MCF 10A (cell line): ENCODE measurements around the gene VPS36. TPM values are rescaled to one million over a fixed set of nuclear protein-coding genes. Genes with fewer than 3 reads are reported as not detected.

Source experiments
- BruUV-seq: library from RNA; stranded (reverse); fragments of 400-500 nt; replicated peaks from 2 replicates; lab custom pipeline; 2021; lab: Mats Ljungman, UMichigan
- CTCF ChIA-PET: fragments of 300-600 bp; sonication (Branson Sonifier 250); formaldehyde crosslinking; extraction: SDS; loops from one replicate; lab custom pipeline; 2021; ENCODE audit warnings: antibody characterized with exemption, inconsistent platforms; lab: Yijun Ruan, JAX
- POLR2A ChIA-PET: fragments of 300-600, 350-650 bp; sonication (Branson Sonifier 250); formaldehyde crosslinking; extraction: SDS; loops from one replicate; lab custom pipeline; 2020; ENCODE audit warnings: antibody characterized with exemption, inconsistent platforms; lab: Yijun Ruan, JAX
- DNase-seq: peaks from one replicate; pipeline ENCODE4 v3.0.0-alpha.2; 2018; ENCODE audit not compliant: unreplicated experiment
- H3K27ac Mint-ChIP-seq: one replicate; pipeline ENCODE4 v1.8.0; 2022; ENCODE audit warnings: mild to moderate bottlenecking, low read depth, mixed read lengths; ENCODE audit not compliant: unreplicated experiment
- H3K27me3 Mint-ChIP-seq: one replicate; pipeline ENCODE4 v1.8.0; 2022; ENCODE audit warnings: mixed read lengths; ENCODE audit not compliant: insufficient read depth, unreplicated experiment
- H3K36me3 Mint-ChIP-seq: one replicate; pipeline ENCODE4 v1.8.0; 2022; ENCODE audit warnings: mild to moderate bottlenecking, moderate library complexity, mixed read lengths; ENCODE audit not compliant: insufficient read depth, unreplicated experiment
- H3K4me1 Mint-ChIP-seq: one replicate; pipeline ENCODE4 v1.8.0; 2022; ENCODE audit warnings: mixed read lengths; ENCODE audit not compliant: insufficient read depth, unreplicated experiment
- H3K4me3 Mint-ChIP-seq: one replicate; pipeline ENCODE4 v1.8.0; 2022; ENCODE audit warnings: mild to moderate bottlenecking, moderate library complexity, mixed read lengths; ENCODE audit not compliant: unreplicated experiment
- H3K9me3 Mint-ChIP-seq: one replicate; pipeline ENCODE4 v1.8.0; 2022; ENCODE audit warnings: mixed read lengths; ENCODE audit not compliant: unreplicated experiment
- intact Hi-C: fragments of 100-400 bp; cut with micrococcal nuclease; formaldehyde crosslinking; loops from 2 replicates; pipeline ENCODE4 v1.14.1; 2022
- total RNA-seq: library from RNA; stranded (reverse); gene quantifications from 2 replicates; pipeline ENCODE4 v1.2.3, GENCODE V29; 2022
- TF ChIP-seq, protein P1 (sequence below): fragments of 200-600 bp; IDR thresholded peaks from one replicate; pipeline ENCODE4 v1.8.0; 2022; ENCODE audit warnings: antibody characterized with exemption, mild to moderate bottlenecking; ENCODE audit not compliant: unreplicated experiment

VPS36 gene
- total RNA-seq, 1 experiment from 2014 or later, result 43.4 TPM

DNA sequence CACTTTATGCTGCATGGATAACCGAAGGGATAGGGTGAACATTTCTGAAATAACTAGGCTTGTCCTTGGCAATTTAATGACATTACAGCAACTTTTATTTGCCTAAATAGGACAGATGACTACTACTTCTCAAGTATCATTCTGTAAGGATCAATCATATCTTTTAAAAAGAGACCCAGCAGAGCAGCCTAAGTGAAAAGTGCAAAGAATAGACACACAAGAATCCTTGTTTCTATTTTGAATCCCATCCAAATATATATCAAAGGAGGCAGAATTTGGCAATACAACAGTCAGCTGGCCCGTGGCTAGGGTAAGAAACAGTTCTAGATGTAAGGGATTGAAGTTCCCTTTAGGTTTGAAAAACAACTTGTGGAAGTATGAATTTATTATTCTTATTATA is 51.4 kb downstream of the VPS36 start:
- intact Hi-C loops, result no loop called here
- no TSS peak for BruUV-seq
- Mint-ChIP-seq H3K4me3 (no peak overlapping the region), H3K27ac (no peak overlapping the region), H3K36me3 (peaks cover 31% of the 10 kb centered on the region), H3K27me3 (no peaks in the 10 kb centered on the region), H3K4me1 (peaks cover 14% of the 10 kb centered on the region), H3K9me3 (no peaks in the 10 kb centered on the region)
- CTCF ChIA-PET, result interaction anchor here (2.1 kb wide), 1 partner anchor 51 kb away, joined by 6 read pairs; the partner anchor contains the start of gene VPS36
- DNase-seq, result no peak
- POLR2A ChIA-PET, result no interaction called here
- TF ChIP-seq, protein P1, sequence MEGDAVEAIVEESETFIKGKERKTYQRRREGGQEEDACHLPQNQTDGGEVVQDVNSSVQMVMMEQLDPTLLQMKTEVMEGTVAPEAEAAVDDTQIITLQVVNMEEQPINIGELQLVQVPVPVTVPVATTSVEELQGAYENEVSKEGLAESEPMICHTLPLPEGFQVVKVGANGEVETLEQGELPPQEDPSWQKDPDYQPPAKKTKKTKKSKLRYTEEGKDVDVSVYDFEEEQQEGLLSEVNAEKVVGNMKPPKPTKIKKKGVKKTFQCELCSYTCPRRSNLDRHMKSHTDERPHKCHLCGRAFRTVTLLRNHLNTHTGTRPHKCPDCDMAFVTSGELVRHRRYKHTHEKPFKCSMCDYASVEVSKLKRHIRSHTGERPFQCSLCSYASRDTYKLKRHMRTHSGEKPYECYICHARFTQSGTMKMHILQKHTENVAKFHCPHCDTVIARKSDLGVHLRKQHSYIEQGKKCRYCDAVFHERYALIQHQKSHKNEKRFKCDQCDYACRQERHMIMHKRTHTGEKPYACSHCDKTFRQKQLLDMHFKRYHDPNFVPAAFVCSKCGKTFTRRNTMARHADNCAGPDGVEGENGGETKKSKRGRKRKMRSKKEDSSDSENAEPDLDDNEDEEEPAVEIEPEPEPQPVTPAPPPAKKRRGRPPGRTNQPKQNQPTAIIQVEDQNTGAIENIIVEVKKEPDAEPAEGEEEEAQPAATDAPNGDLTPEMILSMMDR, result no peak

DNA sequence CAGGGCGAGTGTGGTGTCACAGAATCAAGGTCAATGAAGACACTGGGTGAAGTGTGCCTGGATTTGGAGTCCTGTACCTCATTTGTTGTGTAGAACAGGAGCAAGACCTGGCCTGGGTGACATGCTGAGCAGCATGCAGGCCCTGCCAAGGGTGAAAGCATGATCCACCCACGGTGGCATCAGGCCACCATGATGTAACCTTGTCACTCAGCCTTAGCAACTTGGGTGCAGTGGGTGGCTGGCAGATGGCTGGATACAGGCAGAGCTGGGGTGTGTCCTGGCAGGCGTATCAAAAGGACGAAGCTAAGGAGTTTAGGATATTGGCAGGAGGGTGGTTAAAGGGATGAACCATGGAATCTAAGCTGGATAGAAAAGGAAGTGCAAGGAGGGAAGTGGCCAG is 54.7 kb downstream of the VPS36 start:
- Mint-ChIP-seq H3K9me3 (no peaks in the 10 kb centered on the region), H3K36me3 (peaks cover 31% of the 10 kb centered on the region), H3K4me3 (no peak overlapping the region), H3K27ac (no peak overlapping the region), H3K27me3 (no peaks in the 10 kb centered on the region), H3K4me1 (peaks cover 10% of the 10 kb centered on the region)
- ChIA-PET CTCF (no interaction called here), POLR2A (no interaction called here)
- no peak for DNase-seq
- BruUV-seq, result no TSS peak
- intact Hi-C loops, result no loop called here
- TF ChIP-seq, protein P1, result no peak

DNA sequence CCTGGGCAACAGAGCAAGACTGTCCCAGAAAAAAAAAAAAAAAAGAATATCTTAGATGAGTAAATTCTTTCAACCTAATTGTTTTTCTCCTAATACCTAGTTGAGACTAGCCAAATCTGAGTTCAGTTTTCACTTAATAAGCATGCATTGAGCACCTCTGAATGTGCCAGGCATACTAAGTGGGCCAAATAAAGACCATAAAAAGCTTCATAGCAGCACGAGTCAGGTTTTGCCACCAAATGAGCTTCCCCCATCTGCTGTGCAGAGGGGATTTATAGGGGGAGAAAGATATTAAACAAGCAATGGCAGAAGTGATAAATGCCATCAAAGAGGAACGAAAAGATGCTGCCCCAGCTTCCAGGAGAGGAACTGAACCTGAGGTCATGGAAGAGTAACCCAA is 55.8 kb downstream of the VPS36 start:
- DNase-seq, result no peak
- H3K36me3 Mint-ChIP-seq, result peaks cover 30% of the 10 kb centered on the region
- TF ChIP-seq, protein P1, result no peak
- H3K9me3 Mint-ChIP-seq, result no peaks in the 10 kb centered on the region
- no peak overlapping the region for H3K4me3 Mint-ChIP-seq
- no peak overlapping the region for H3K27ac Mint-ChIP-seq
- peaks cover 10% of the 10 kb centered on the region for H3K4me1 Mint-ChIP-seq
- no peaks in the 10 kb centered on the region for H3K27me3 Mint-ChIP-seq
- intact Hi-C loops, result no loop called here
- CTCF ChIA-PET, result interaction anchor here (0.6 kb wide), 1 partner anchor 56 kb away, joined by 6 read pairs; the partner anchor contains the start of gene VPS36
- POLR2A ChIA-PET, result interaction anchor here (0.7 kb wide), 1 partner anchor 10 kb away, joined by 3 read pairs; no protein-coding TSS in a partner anchor
- BruUV-seq, result no TSS peak

DNA sequence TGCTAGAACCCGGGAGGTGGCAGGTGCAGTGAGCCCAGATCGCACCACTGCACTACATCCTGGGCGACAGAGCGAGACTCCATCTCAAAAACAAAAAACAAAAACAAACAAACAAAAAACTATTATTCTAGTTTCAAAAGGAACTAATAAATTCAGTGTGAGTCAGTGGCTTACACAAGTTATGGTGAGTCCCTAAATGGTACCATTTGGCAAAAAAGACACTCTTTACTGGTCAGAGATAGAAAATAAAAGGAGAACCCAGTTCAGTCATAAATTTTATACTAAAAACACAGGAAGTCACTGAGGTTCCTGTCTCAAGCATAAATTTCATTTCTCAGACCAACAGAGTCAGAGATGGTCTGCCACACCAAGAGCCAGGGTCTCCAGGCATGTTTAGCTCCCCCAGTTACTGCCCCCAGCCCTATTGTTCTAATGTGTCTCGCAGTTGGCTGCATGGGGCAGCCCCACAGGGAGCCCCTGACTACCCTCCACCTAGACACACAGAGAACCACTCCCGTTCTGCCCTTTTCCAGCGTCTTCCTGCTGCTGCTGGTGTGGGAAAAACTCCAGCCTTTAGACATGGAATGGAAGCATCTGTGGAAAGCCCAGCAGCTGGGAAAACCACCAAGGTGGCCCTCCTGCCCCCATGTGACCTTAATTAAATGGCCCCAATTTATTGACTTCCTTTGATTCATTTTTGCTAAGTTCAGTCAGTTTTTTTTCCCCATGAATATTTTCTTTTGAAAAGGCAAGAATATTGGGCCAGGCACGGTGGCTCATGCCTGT is 56.7 kb downstream of the VPS36 start:
- BruUV-seq, result no TSS peak
- Mint-ChIP-seq H3K4me1 (peaks cover 10% of the 10 kb centered on the region), H3K4me3 (no peak overlapping the region)

More for the DNA sequence above, 56.7 kb downstream of the VPS36 start:
- Mint-ChIP-seq H3K27ac (no peak overlapping the region), H3K9me3 (no peaks in the 10 kb centered on the region), H3K27me3 (no peaks in the 10 kb centered on the region), H3K36me3 (peaks cover 26% of the 10 kb centered on the region)
- DNase-seq, result no peak
- intact Hi-C loops, result no loop called here
- ChIA-PET POLR2A (interaction anchor here (0.7 to 1.7 kb wide), 2 partner anchors 11 to 40 kb away, joined by 3 to 5 read pairs; no protein-coding TSS in a partner anchor), CTCF (interaction anchor here (0.6 to 2.3 kb wide), 4 partner anchors 44 to 234 kb away, joined by 3 to 13 read pairs (median 5); partner anchors contain the start of gene VPS36)
- TF ChIP-seq, protein P1, result no peak
